ENCODE measurements around the gene CCT6B.

DNA sequence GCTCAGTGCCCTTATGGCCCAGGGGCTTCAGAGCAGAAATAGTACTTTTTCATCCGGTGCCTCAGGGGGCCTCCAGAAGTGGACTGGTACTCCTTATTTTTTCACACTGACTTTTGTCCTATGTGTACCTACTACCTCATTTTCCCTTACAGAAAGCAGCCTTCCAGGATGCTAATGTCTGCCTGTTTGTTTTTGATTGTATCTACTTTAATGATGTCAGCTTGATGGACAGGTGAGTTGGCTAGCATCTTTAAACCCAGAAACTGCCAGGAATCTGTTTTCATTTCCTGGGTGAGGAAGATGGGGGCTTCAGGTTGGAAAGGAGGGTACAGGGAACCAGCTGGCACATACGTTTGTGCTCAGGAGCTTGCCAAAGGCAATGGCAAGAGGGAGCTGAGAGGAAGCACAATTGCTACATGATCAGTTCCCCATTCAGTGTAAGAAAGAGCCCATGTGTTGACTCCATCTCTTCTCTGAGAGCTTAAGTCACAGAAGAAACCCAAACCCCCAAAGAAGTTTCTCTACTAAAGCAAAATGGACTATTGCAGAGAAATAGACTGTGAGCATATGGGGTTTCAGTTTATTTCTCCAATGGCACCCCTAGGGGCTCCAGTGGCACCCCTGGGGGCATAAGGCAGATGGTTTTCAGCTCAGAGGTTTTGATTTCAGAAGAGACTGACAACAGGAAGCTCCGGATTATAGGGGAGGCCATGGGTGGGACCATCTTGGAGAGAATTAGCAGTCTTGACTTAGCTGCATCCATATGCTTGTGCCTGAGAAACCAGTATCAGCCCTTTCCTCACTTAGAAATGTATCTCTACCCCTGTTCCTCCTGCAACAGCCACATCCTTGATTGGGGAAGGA is 35.4 kb upstream of the CCT6B start:
- TF ChIP-seq RAD21 (IDR thresholded peaks at IDR 0.05; ENCODE audit: low read length) = no peak
- no peak for TF ChIP-seq CTCF (conservative IDR thresholded peaks at IDR 0.05; ENCODE audit: low read depth, low read length)
- no peak for TF ChIP-seq MAZ (IDR thresholded peaks at IDR 0.05; ENCODE audit: borderline replicate concordance, low read depth, low read length)
- TF ChIP-seq CHD1 (IDR thresholded peaks at IDR 0.05; ENCODE audit: low read depth, low read length) = no peak
- TF ChIP-seq RCOR1 (IDR thresholded peaks at IDR 0.05; ENCODE audit: insufficient replicate concordance, low read length) = no peak
- TF ChIP-seq RFX5 (IDR thresholded peaks at IDR 0.05; ENCODE audit: low read depth, low read length) = no peak
- TF ChIP-seq ELK1 (IDR thresholded peaks at IDR 0.05; ENCODE audit: borderline replicate concordance, low read depth, low read length) = no peak
- no peak for TF ChIP-seq USF2 (IDR thresholded peaks at IDR 0.05; ENCODE audit: low read depth, low read length)
- TF ChIP-seq POLR2A (IDR thresholded peaks at IDR 0.05; ENCODE audit: low read depth, low read length) = no peak
- TF ChIP-seq MXI1 (IDR thresholded peaks at IDR 0.05; ENCODE audit: borderline replicate concordance, low read depth, low read length) = no peak
- no peak for TF ChIP-seq MAFK (IDR thresholded peaks at IDR 0.05; ENCODE audit: low read depth, low read length)

All from IMR-90 (cell line).